Liver (tissue), 9 donors: ENCODE measurements around the gene HUS1. TPM values are rescaled to one million over a fixed set of nuclear protein-coding genes. Genes with fewer than 3 reads are reported as not detected.

Experiments
- DNase-seq: peaks from one replicate; pipeline ENCODE4 v3.0.0-alpha.2; 2017; ENCODE audit warnings: low spot score
- H3K27ac ChIP-seq, 2 donors: one replicate each; pipeline ENCODE4 v1.7.0; 2013; ENCODE audit warnings: inconsistent platforms in 2 of 2, low read length in 2 of 2, control low read depth in 1 of 2, low read depth in 1 of 2, mild to moderate bottlenecking in 1 of 2
- H3K27me3 ChIP-seq, 4 donors: one replicate each; pipeline versions ENCODE4 v1.6.1 to v1.7.0; 2013; ENCODE audit warnings: low read length in 3 of 4, inconsistent platforms in 1 of 4, mild to moderate bottlenecking in 1 of 4, moderate library complexity in 1 of 4; ENCODE audit not compliant: control insufficient read depth in 4 of 4, insufficient read depth in 4 of 4
- H3K36me3 ChIP-seq, 4 donors: one replicate each; pipeline versions ENCODE4 v1.6.1 to v1.7.0; 2013; ENCODE audit warnings: low read length in 3 of 4, mild to moderate bottlenecking in 3 of 4, low read depth in 1 of 4, moderate library complexity in 1 of 4; ENCODE audit not compliant: control insufficient read depth in 4 of 4, insufficient read depth in 3 of 4
- H3K4me1 ChIP-seq, 4 donors: one replicate each; pipeline versions ENCODE4 v1.6.1 to v1.7.0; 2013; ENCODE audit warnings: low read length in 3 of 4, mild to moderate bottlenecking in 3 of 4, moderate library complexity in 1 of 4; ENCODE audit not compliant: control insufficient read depth in 4 of 4, insufficient read depth in 4 of 4
- H3K4me3 ChIP-seq, 3 donors: one replicate each; pipeline versions ENCODE4 v1.6.1 to v1.7.0; 2013; ENCODE audit warnings: low read length in 3 of 3, control low read depth in 1 of 3, low read depth in 1 of 3, mild to moderate bottlenecking in 1 of 3
- H3K9ac ChIP-seq, 2 donors: one replicate each; pipeline ENCODE4 v1.7.0; 2013; ENCODE audit warnings: low read length in 2 of 2, mild to moderate bottlenecking in 2 of 2, moderate library complexity in 2 of 2, control low read depth in 1 of 2, low read depth in 1 of 2
- H3K9me3 ChIP-seq, 4 donors: one replicate each; pipeline versions ENCODE4 v1.6.1 to v1.7.0; 2013; ENCODE audit warnings: low read length in 3 of 4; ENCODE audit not compliant: control insufficient read depth in 4 of 4
- CTCF ChIP-seq: fragments of 150-350 bp; IDR thresholded peaks from 2 replicates; pipeline ENCODE4 v1.5.1; 2017; ENCODE audit warnings: improper control_type of control experiment, low read depth, low read length; ENCODE audit not compliant: missing input control
- EGR1 ChIP-seq, 2 donors: IDR thresholded peaks; 2 replicates each; pipeline ENCODE4 v1.6.1; 2016 to 2018; ENCODE audit warnings: antibody characterized with exemption in 2 of 2, low read depth in 2 of 2
- FOXA1 ChIP-seq: IDR thresholded peaks from 2 replicates; pipeline ENCODE4 v1.6.1; 2016; ENCODE audit warnings: antibody characterized with exemption
- FOXA2 ChIP-seq: IDR thresholded peaks from 2 replicates; pipeline ENCODE4 v1.6.1; 2016; ENCODE audit warnings: antibody characterized with exemption
- GABPA ChIP-seq, 2 donors: IDR thresholded peaks in 1 of 2; conservative IDR thresholded peaks in 1 of 2; 2 replicates each; pipeline ENCODE4 v1.6.1; 2016; ENCODE audit warnings: antibody characterized with exemption in 2 of 2, mild to moderate bottlenecking in 1 of 2, moderate library complexity in 1 of 2
- HNF4A ChIP-seq, 2 donors: conservative IDR thresholded peaks; 2 replicates each; pipeline ENCODE4 v1.6.1; 2016; ENCODE audit warnings: antibody characterized with exemption in 2 of 2, mild to moderate bottlenecking in 2 of 2
- HNF4G ChIP-seq: IDR thresholded peaks from 2 replicates; pipeline ENCODE4 v1.6.1; 2016; ENCODE audit warnings: antibody characterized with exemption
- JUND ChIP-seq, 2 donors: IDR thresholded peaks; 2 replicates each; pipeline ENCODE4 v1.6.1; 2016; ENCODE audit warnings: antibody characterized with exemption in 2 of 2
- MAX ChIP-seq: IDR thresholded peaks from 2 replicates; pipeline ENCODE4 v1.6.1; 2016; ENCODE audit warnings: antibody characterized with exemption
- NR2F2 ChIP-seq: IDR thresholded peaks from 2 replicates; pipeline ENCODE4 v1.6.1; 2016; ENCODE audit warnings: antibody characterized with exemption
- RAD21 ChIP-seq, 2 donors: IDR thresholded peaks; 2 replicates each; pipeline ENCODE4 v1.6.1; 2016; ENCODE audit warnings: antibody characterized with exemption in 2 of 2, mild to moderate bottlenecking in 2 of 2
- RXRA ChIP-seq, 2 donors: IDR thresholded peaks; 2 replicates each; pipeline ENCODE4 v1.6.1; 2017 to 2018; ENCODE audit warnings: antibody characterized with exemption in 2 of 2, mild to moderate bottlenecking in 1 of 2
- SP1 ChIP-seq: IDR thresholded peaks from 2 replicates; pipeline ENCODE4 v1.6.1; 2018; ENCODE audit warnings: antibody characterized with exemption, mild to moderate bottlenecking
- TAF1 ChIP-seq: conservative IDR thresholded peaks from 2 replicates; pipeline ENCODE4 v1.6.1; 2016; ENCODE audit warnings: antibody characterized with exemption, mild to moderate bottlenecking
- YY1 ChIP-seq: IDR thresholded peaks from 2 replicates; pipeline ENCODE4 v1.6.1; 2016; ENCODE audit warnings: antibody characterized with exemption, mild to moderate bottlenecking
- ZBTB33 ChIP-seq: IDR thresholded peaks from 2 replicates; pipeline ENCODE4 v1.6.1; 2016; ENCODE audit warnings: antibody characterized with exemption
- WGBS: extraction: QIAGEN DNeasy Blood & Tissue Kit; methylation state at CpG from one replicate; pipeline ENCODE4 v1.1.7; 2013; 5-methylcytosine and 5-hydroxymethylcytosine counted together
- polyA plus RNA-seq, 2 donors: library from polyadenylated mRNA; stranded (reverse) in 1 of 2; unstranded in 1 of 2; fragments of 200-250 nt in 1 of 2; fragments of >200 nt in 1 of 2; fragmentation: Nextera tagmentation in 1 of 2; extraction: Ambion mirVana in 1 of 2; gene quantifications; one replicate each; pipeline versions ENCODE4 v1.2.1 to v1.2.3, GENCODE V29; 2013 to 2015
- total RNA-seq, 2 donors: library from RNA; depleted of rRNA; stranded (reverse); fragments of >200 nt; gene quantifications; one replicate each; pipeline ENCODE4 v1.2.3, GENCODE V29; 2014
- TF ChIP-seq, protein P1 (sequence below): IDR thresholded peaks from 2 replicates; pipeline ENCODE4 v1.6.1; 2016; ENCODE audit warnings: antibody characterized with exemption, mild to moderate bottlenecking
- donor health status: healthy.
- donor health status: healthy.
- donor health status: healthy.
- donor health status: healthy.
- donor health status: healthy.

HUS1 gene
- total and polyA plus RNA-seq, 4 donors, result 9.2 to 39.0 (median 18.4) TPM

GRCh38 chr7:47965456-47965855, 14.0 kb downstream of the HUS1 start (continued):
- TF ChIP-seq, protein P1, sequence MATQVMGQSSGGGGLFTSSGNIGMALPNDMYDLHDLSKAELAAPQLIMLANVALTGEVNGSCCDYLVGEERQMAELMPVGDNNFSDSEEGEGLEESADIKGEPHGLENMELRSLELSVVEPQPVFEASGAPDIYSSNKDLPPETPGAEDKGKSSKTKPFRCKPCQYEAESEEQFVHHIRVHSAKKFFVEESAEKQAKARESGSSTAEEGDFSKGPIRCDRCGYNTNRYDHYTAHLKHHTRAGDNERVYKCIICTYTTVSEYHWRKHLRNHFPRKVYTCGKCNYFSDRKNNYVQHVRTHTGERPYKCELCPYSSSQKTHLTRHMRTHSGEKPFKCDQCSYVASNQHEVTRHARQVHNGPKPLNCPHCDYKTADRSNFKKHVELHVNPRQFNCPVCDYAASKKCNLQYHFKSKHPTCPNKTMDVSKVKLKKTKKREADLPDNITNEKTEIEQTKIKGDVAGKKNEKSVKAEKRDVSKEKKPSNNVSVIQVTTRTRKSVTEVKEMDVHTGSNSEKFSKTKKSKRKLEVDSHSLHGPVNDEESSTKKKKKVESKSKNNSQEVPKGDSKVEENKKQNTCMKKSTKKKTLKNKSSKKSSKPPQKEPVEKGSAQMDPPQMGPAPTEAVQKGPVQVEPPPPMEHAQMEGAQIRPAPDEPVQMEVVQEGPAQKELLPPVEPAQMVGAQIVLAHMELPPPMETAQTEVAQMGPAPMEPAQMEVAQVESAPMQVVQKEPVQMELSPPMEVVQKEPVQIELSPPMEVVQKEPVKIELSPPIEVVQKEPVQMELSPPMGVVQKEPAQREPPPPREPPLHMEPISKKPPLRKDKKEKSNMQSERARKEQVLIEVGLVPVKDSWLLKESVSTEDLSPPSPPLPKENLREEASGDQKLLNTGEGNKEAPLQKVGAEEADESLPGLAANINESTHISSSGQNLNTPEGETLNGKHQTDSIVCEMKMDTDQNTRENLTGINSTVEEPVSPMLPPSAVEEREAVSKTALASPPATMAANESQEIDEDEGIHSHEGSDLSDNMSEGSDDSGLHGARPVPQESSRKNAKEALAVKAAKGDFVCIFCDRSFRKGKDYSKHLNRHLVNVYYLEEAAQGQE, result no peak
- TF ChIP-seq TAF1 (no peak), EGR1 (IDR thresholded peaks at IDR 0.05; ENCODE audit: low read depth in 2 of 2) (no peak), SP1 (no peak)

DNA sequence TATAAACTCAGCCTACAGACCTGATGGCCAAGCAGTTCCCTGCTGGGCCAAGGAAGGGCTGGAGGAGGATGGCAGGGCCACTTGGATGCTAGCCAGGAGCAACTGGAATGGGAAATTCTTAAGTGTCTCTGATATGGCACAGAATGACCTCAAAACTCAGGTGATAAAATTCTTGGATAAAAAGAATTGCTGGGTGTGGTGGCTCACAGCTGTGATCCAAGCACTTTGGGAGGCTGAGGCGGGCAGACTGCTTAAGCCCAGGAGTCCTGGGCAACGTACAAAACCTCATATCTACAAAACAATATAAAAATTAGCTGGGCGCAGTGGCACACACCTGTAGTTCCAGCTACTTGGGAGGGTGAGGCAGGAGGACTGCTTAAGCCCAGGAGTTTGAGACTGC, 17.2 kb downstream of the HUS1 start:
- Histone ChIP-seq H3K4me3 (no peak overlapping the region), H3K9ac (no peak overlapping the region), H3K36me3 (peaks cover 13 to 56% (median 51%) of the 10 kb centered on the region in 4 donors), H3K4me1 (no peaks in the 10 kb centered on the region), H3K27me3 (no peaks in the 10 kb centered on the region), H3K9me3 (no peaks in the 10 kb centered on the region), H3K27ac (no peak overlapping the region)
- no peak for DNase-seq
- 94% methylated on average over 3 of the region's 3 CpGs for WGBS
- no peak for TF ChIP-seq RXRA (IDR thresholded peaks at IDR 0.05)
- no peak for TF ChIP-seq RAD21 (IDR thresholded peaks at IDR 0.05)
- TF ChIP-seq JUND (IDR thresholded peaks at IDR 0.05), result no peak
- TF ChIP-seq FOXA2, result no peak
- no peak for TF ChIP-seq TAF1
- no peak for TF ChIP-seq FOXA1
- no peak for TF ChIP-seq HNF4G
- no peak for TF ChIP-seq CTCF

GRCh38 chr7:47957156-47957555, 22.3 kb downstream of the HUS1 start:
- no peaks in the 10 kb centered on the region for H3K27me3 ChIP-seq
- H3K36me3 ChIP-seq, result peaks cover 1 to 24% (median 19%) of the 10 kb centered on the region in 4 donors
- no peak overlapping the region for H3K9ac ChIP-seq
- H3K4me1 ChIP-seq, result no peaks in the 10 kb centered on the region
- no peak overlapping the region for H3K27ac ChIP-seq
- no peak for DNase-seq
- H3K9me3 ChIP-seq, result no peaks in the 10 kb centered on the region
- 76% methylated on average over 6 of the region's 6 CpGs for WGBS
- H3K4me3 ChIP-seq, result no peak overlapping the region
- TF ChIP-seq HNF4A (conservative IDR thresholded peaks at IDR 0.05), result no peak
- TF ChIP-seq FOXA1, result no peak
- no peak for TF ChIP-seq SP1
- TF ChIP-seq TAF1, result no peak
- TF ChIP-seq MAX, result no peak
- no peak for TF ChIP-seq RAD21 (IDR thresholded peaks at IDR 0.05)
- TF ChIP-seq YY1, result no peak
- no peak for TF ChIP-seq JUND (IDR thresholded peaks at IDR 0.05)
- TF ChIP-seq, protein P1, result no peak
- no peak for TF ChIP-seq RXRA (IDR thresholded peaks at IDR 0.05)
- no peak for TF ChIP-seq FOXA2
- TF ChIP-seq ZBTB33, result no peak
- no peak for TF ChIP-seq HNF4G
- no peak for TF ChIP-seq GABPA (IDR thresholded peaks at IDR 0.05 in 1 of 2, conservative IDR thresholded peaks at IDR 0.05 in 1 of 2)
- TF ChIP-seq NR2F2, result no peak
